Measurements from ENCODE around the gene IGLL5. TPM values are rescaled to one million over a fixed set of nuclear protein-coding genes. Genes with fewer than 3 reads are reported as not detected.

IGLL5 gene
- total RNA-seq, 1 donor from 2014 or later, result not detected

GRCh38 chr22:22843848-22844247 is 43.8 kb upstream of the IGLL5 start:
- H3K4me3 ChIP-seq (ENCODE audit: low read depth, low read length), result no peak overlapping the region
- TF ChIP-seq CTCF (conservative IDR thresholded peaks at IDR 0.05; ENCODE audit: low read depth, low read length), result no peak
- no peak for DNase-seq (ENCODE audit: low read depth)

GRCh38 chr22:22847241-22847640 is 40.4 kb upstream of the IGLL5 start:
- no peak for DNase-seq (ENCODE audit: low read depth)
- TF ChIP-seq CTCF (conservative IDR thresholded peaks at IDR 0.05; ENCODE audit: low read depth, low read length), result no peak
- H3K4me3 ChIP-seq (ENCODE audit: low read depth, low read length), result no peak overlapping the region

- no peak for DNase-seq (ENCODE audit: low read depth)
- no peak overlapping the region for H3K4me3 ChIP-seq (ENCODE audit: low read depth, low read length)
- peak; percentile 95 for TF ChIP-seq CTCF (conservative IDR thresholded peaks at IDR 0.05; ENCODE audit: low read depth, low read length)
Measured at GRCh38 chr22:22848364-22848866, 39.2 kb upstream of the IGLL5 start.

GRCh38 chr22:22849640-22850610 is 37.7 kb upstream of the IGLL5 start:
- no peak overlapping the region for H3K4me3 ChIP-seq (ENCODE audit: low read depth, low read length)
- TF ChIP-seq CTCF (conservative IDR thresholded peaks at IDR 0.05; ENCODE audit: low read depth, low read length), result no peak
- no peak for DNase-seq (ENCODE audit: low read depth)

GRCh38 chr22:22851969-22852368 is 35.6 kb upstream of the IGLL5 start:
- no peak for DNase-seq (ENCODE audit: low read depth)

GRCh38 chr22:22853713-22854112 is 33.9 kb upstream of the IGLL5 start:
- no peak for DNase-seq (ENCODE audit: low read depth)
- H3K4me3 ChIP-seq (ENCODE audit: low read depth, low read length), result no peak overlapping the region
- TF ChIP-seq CTCF (conservative IDR thresholded peaks at IDR 0.05; ENCODE audit: low read depth, low read length), result no peak

More at GRCh38 chr22:22851969-22852368, 35.6 kb upstream of the IGLL5 start:
- TF ChIP-seq CTCF (conservative IDR thresholded peaks at IDR 0.05; ENCODE audit: low read depth, low read length), result no peak
- no peak overlapping the region for H3K4me3 ChIP-seq (ENCODE audit: low read depth, low read length)

Data from epithelial cell of proximal tubule (primary cell).